SK-N-DZ (cell line): ENCODE results near the gene ZBTB46.
"Not testable (repeated sequence)": the region's sequence is repeated elsewhere in the genome, so short reads cannot be mapped to it uniquely, and the experiment has no call there.

Experiments
- DNase-seq: peaks from one replicate; pipeline ENCODE4 v3.0.0-alpha.2; 2015; ENCODE audit warnings: low spot score

ZBTB46 gene

GRCh38 chr20:63858393-63859165 lies 27.5 kb upstream of the ZBTB46 start:
- DNase-seq = peak; percentile 70

DNA sequence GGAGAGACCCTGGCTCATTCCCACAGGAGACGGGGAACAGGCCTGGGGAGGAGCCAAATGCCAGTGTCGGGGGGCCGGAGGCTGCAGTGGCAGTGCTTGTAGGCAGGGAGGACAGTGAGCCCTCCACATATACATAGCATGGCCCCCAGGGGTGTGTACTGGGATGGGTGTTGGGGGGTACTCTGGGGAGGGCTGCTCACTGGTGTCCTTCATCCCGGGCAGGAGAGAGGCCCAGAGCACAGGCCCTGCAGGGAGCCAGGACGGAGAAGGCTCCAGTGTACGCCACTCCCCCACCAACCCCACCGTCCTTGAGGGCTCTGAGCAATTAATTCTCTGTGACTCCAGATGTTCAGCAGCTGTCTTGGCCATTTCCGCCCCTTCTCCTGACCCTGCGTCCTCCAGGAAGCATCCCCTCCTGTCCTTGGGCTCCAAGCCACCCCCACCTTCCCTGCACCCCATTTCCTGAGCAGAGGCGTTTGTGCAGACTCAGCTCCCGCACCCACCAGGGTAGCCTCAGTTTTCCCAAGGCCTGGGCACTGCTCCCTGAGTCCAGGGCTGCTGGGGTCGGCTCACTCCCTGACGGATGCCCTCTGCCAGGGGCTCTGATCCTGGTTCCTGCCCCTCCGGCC lies 26.8 kb upstream of the ZBTB46 start:
- no peak for DNase-seq

GRCh38 chr20:63856098-63856511 lies 25.0 kb upstream of the ZBTB46 start:
- DNase-seq = no peak

GRCh38 chr20:63855363-63856097 lies 24.5 kb upstream of the ZBTB46 start:
- DNase-seq = no peak

- DNase-seq = no peak
Observed at GRCh38 chr20:63854766-63855362, 23.8 kb upstream of the ZBTB46 start.

DNA sequence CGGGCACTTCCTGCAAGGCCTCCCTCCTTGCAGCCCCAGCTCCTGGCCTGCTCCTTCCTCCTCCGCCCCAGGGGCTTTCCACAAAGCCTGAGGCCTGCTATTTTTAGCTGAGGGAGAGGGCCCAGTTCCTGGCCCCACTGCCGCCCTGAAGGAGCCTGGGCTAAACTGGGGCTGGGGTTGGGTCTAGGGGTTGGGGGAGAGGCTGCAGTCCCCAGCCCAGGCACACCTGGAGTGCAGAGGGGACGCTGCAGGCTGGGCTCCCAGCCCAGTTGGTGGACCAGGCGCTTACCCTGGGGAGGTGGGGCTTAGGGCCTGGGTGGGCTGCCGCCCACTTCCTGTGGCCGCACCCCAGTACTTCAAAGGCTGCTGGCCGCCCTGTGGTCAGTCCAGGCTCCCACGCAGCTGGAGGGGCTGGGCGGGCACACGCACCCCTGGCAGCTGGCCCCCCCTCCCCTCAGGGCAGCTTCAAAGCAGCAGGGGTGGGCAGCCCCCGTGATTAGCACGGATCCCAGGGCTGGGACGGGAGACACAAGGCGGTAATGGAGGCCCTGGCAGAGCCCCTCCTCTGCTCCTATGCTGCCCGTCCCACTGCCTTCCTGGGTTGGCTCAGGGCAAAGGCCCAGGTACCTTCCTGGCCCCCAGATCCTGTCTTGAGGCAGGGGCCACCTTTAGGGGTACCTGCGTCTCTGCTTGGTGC lies 23.2 kb upstream of the ZBTB46 start:
- no peak for DNase-seq

GRCh38 chr20:63853733-63854068 lies 22.6 kb upstream of the ZBTB46 start:
- DNase-seq = not testable (repeated sequence)

DNA sequence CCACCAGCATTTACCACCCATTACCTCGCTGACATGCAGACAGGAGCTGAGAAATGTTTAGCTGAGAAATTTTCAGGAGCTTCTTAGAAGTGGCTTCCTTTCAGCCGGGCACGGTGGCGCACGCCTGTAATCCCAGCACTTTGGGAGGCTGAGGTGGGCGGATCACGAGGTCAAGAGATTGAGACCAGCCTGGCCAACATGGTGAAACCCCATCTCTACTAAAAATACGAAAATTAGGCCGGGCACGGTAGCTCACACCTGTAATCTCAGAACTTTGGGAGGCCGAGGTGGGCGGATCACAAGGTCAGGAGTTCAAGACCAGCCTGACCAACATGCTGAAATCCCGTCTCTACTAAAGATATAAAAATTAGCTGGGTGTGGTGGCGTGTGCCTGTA lies 20.5 kb upstream of the ZBTB46 start:
- DNase-seq = not testable (repeated sequence)

GRCh38 chr20:63850689-63851547 lies 19.9 kb upstream of the ZBTB46 start:
- no peak for DNase-seq

- DNase-seq = no peak
Observed at GRCh38 chr20:63848003-63848911, 17.2 kb upstream of the ZBTB46 start.

GRCh38 chr20:63847237-63848002 lies 16.4 kb upstream of the ZBTB46 start:
- no peak for DNase-seq

DNA sequence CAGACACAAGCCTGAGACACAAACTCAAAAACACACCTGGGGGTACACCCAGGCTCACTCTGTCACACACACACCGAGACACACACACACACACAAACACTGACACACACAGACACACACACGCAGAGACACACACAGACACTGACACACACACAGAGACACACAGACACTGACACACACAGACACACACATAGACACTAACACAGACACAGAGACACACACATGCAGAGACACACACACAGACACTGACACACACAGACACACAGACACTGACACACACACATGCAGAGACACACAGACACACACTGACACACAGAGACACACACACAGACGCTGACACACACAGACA lies 15.8 kb upstream of the ZBTB46 start:
- no peak for DNase-seq

DNA sequence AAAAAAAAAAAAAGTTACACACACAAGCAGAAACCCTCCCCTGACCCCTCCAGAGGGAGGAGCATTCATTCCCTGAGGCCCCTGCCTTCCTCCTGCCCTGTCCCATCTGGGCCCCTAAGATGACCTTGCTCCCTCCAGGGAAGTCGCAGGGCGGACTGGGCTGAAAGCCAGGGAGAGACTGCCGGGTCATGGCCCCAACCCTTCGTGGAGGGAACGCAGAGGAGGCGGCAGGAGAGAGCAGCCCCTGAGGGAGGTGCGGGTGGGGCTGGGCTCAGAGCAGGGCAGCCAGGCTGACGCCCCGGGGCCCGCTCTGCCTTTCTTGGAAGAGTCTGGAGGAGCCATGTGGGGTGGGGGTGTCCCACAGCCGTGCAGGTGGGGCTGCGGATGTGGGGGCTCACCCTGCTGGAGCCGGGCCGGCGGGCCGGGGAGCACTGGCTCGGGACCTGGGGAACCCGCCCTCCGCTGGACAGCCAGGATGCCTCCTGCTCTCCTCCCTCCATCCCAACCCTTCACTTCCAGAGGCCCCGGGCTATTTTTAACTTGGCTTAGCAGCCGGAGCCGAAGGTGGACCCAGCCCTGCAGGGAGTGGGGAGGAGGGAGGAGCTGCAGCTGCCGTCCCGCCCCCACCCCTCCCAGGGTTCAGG lies 15.2 kb upstream of the ZBTB46 start:
- no peak for DNase-seq

DNA sequence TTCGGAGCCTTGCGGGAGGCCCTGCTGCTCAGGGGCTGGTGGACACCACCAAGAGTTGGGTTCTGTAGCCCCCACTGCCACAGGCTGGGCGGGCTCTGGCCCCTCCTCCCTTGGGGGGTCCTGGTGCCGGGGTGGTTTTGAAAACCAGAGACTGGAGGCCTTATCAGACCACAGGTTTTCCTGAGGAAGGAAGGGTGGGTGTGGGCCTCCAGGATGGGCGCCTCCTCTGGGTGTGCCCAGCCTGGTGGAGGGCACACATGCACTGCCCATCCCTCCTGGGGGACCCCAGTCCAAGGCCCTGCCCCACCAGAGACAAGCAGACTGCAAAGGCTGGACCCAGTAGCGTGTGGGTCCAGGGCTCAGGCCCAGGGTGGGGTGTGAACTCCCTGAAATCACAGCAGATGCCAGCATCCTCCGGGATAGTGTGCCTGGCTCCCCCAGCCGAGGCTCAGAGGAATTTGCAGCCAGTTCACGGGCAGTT lies 13.5 kb upstream of the ZBTB46 start:
- no peak for DNase-seq

DNA sequence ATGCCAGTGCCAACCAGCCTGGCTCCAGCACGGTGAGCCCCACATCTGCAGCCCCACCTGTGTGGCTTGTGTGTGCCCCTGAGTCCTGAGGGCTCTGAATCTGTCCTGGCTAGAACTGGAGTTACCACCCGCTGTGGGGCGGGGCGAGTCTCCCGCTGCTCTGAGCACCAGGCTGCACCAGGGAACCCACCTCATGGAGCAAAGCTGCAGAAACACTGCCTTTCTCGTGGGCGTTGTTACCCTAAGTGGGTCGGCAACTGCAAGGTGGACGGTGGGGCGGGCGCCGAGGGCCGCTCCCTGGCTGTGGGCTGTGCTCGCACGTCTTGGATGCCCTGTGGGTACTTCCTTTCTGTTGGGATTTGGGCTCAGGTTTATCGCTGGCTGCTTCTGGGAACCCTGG lies 12.7 kb upstream of the ZBTB46 start:
- no peak for DNase-seq

DNA sequence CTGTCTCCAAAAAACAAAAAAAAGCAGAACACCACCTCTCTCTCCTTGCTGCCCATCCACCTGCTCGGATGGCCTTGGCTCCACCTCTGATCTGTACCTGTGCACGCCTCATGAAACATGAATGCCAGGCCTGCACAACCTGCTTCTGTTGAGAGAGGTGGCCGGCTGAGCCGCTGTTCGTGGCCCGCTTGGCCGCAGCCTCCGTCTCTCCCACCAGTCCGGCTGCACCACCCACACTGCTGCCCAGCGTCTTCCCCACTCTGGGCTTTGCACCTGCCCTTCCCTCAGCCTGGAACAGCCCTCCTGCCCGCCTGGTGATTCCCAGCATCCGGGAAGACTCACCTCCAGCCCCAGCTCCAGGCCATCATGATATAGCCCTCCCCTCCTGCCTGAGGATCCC lies 12.2 kb upstream of the ZBTB46 start:
- DNase-seq = no peak

GRCh38 chr20:63842258-63842657 lies 11.2 kb upstream of the ZBTB46 start:
- DNase-seq = no peak

DNA sequence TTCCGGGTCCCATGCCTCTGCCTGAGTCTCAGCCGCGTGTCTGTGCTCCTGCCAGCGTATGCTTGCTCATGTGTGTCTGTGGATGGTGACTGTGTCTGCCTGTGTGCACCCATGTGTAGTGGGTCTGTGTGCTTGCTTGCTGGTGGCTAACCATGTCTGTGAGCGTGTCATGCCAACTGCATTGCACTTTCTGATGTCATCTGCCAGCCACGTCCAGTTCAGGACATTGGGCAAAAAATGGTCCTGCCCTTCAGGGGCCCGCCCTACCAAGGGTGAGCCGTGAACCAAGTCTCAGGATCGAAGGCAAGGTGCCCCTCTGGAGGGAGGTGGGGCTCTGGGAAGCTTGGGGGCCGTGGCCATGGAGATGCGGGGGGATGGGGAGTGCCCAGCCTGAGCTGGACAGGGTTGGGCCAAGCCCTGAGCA lies 9.4 kb upstream of the ZBTB46 start:
- DNase-seq = no peak
